ENCODE results near the gene PRKAG2.

The PRKAG2 gene

GRCh38 chr7:151662251-151662826 is 214.6 kb downstream of the PRKAG2 start:
- no peak for DNase-seq

GRCh38 chr7:151661587-151661986 is 215.3 kb downstream of the PRKAG2 start:
- DNase-seq = no peak

- DNase-seq = no peak
These were observed 216.8 kb downstream of the PRKAG2 start for GRCh38 chr7:151660141-151660540.

DNA sequence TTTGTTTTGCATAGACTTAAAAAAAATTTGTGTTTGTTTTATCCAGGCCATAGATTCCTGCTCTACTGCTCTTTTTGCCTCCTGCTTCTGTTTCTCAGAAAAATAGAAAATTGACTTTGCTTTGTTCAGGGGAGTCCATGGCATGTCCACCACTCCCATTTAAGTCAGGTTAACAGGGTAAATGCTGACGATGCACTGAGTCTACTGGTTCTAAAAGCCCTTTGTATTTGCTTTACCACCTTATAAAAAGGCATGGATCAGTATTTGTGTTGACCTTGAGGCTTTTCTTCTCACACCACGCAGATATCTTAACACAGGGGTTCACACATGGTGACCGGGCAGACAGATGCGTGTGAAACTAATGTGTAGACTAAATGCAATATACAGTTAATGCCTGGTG is 217.7 kb downstream of the PRKAG2 start:
- DNase-seq = no peak

- DNase-seq = no peak
These were observed 218.1 kb downstream of the PRKAG2 start for GRCh38 chr7:151658778-151659177.

DNA sequence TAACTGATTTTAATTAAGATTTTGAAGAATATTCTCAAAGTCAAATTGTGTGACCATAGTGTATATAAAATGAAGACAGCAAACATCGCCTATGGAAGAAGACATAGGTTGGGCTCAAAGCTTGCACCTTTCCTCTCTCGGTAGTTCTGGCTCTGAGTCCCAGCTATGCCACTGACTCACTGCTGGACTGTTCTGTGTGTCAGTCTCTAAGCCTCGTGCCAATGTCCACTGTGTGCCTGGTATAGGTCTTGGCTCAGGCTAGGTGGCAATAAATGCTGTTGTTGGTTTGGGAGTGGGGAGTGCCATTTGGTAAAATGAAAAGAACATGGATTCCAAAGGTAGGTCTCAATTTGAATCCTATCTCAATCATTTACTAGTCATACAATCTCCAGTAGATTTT is 219.7 kb downstream of the PRKAG2 start:
- no peak for DNase-seq

- no peak for DNase-seq
These were observed 221.4 kb downstream of the PRKAG2 start for GRCh38 chr7:151655555-151655954.

DNA sequence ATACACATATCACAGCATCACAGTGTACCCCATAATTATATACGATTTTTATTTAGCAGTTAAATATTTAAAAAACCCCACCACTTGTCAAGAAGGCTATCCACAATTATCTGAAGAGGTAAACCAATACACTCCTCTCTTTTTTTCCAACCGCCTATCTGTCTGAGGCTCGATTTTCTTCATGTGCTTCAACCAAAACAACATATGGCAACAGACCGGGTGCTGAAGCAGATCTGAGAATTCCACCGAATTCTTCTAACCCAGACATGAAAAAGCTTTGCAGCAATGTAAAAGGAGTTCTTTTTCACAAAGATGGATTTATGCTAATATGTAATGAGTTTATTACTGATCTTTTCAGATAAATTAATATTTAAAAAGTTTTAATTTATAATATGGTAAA is 224.8 kb downstream of the PRKAG2 start:
- no peak for DNase-seq

DNA sequence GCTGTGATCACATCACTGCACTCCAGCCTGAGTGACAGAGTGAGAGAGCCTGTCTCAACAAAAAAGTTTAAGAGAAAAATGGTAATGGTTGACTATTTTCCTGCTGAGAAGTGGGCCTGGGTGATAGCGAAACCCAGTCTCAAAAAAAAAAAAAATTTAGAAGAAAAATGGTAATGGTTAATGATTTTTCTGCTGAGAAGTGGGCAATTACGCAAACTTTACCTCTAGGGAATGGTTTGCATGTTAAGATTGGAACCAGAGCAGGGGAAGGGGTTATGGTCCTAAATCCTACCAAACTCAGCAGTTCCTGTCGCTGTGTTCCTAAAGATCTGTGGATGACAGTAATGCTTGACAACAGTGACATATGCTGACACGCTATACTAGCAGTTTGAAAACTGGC is 226.8 kb downstream of the PRKAG2 start:
- no peak for DNase-seq

DNA sequence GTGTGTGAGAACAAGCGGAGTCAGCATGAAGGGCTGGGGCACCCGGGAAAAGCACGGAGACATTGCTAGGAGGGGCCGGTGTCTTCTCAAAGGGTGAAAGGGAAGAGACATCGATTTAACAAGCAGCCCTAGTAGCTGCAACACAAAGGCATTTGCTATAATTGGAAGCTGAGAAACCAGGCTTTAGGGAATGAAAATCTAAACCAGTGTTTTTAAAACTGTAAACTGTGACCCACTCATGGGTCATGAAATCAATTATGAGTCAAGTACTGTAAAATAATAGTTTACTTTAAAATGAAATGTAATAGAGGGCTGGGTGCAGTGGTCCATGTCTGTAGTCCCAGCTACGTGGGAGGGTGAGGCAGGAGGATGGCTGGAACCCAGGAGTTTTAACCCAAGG is 228.5 kb downstream of the PRKAG2 start:
- no peak for DNase-seq

DNA sequence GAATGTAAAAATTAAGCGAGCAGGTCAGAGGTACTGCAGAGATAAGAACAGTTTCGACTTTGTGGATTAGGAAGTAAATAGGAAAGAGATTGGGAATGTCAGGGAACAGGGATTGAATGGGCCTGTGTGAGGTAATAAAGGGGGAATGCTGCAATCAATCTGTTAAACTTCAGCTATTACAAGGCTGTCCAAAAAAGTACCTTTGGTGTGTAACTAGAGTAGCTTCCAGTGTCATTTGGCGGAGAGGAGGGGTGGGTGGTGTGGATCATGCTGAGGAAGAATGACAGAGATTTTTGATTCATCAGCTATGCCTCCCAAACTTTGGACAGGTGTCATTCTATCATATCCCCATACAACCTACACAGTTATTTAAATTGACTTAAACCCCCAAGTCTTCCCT is 229.0 kb downstream of the PRKAG2 start:
- no peak for DNase-seq

DNA sequence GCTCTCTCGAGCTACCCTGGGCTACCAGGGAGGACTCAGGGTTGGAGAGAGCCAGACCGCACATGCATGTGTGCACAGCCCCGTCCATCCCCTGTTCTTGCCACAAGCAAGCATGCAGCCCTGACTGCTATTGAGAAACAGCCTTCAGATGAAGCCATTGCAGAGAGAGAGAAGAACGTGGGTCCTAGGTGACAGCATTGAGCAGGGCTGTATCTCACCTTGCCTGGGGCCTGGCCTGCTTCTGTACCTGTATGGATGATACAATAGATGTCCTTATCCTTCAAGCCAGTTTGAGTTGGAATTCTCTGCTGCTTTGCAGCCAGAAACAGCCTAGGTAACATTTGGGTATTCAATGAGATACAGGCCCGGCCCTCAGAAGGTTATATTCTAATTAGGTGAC is 229.9 kb downstream of the PRKAG2 start:
- no peak for DNase-seq

DNA sequence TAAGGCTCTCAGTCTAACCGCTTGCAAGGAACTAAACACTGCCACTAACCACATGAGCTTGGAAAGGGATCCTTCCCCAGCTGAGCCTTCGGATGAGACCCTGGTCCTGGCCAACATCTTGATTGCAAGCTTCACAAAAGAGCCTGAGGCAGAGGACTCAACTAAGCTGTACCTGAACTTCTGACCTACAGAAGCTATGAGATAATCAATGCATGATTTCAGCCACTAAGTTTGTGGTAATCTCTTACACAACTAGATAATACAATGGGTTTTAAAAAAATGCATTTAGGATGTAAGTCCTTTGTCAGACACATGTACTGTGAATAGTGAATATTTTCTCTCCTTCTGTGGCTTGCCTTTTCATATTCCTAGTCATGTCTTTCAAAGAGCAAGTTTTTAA is 231.6 kb downstream of the PRKAG2 start:
- no peak for DNase-seq

DNA sequence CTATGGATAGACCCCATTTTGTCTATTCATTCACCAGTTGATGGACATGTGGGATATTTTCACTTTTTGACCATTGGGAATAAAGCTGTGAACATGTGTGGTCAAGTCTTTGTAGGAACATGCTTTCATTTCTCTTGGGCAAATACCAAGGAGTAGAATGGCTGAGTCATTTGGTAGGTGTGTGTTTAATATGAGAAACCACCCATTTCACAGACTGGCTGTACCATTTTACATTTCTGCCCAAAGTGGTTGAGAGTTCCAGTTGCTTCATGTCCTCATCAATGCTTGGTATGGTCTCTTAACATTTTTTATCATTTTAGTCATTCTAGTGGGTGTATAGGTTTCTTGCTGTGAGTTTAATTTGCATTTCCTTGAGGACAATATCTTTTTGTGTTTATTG is 232.4 kb downstream of the PRKAG2 start:
- DNase-seq = no peak

GRCh38 chr7:151642746-151643145 is 234.2 kb downstream of the PRKAG2 start:
- no peak for DNase-seq

DNA sequence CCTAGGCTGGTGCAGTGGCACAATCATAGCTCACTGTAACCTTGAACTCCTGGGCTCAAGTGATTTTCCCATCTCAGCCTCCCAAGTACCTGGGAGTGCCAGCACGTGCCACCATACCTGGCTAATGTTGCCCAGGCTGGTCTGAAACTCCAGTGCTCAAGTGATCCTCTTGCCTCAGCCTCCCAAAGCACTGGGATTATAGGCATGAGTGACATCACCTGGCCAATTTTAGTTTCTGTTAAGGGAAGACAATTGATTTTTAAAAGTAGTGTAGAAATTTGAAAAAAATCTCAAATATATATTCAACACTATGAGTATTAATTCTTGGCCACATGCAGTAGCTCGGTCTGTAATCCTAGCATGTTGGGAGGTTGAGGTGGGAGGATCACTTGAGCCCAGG is 235.3 kb downstream of the PRKAG2 start:
- DNase-seq = no peak

DNA sequence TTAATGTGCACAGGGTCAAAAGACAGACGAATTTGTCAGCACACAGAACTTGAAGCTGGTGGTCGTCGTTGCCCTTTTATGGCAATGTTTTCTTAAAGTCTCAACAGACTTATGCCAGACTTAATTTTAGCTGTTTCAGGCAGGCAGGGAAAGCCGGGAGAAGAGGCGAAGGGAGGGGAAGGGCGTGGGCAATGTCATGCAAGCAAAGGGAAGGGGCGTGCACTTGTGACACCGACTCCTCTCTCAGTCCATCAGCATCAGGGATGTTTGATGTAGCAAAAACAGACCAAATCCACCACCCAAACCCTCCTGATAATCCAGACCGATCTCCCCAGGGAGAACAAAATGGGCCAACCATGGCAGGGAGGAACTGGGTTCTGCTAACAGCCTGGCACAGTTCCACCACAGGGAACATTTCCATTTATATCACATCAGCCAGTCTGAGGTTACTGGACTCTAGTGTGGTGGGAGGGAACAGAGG is 239.1 kb downstream of the PRKAG2 start:
- DNase-seq = no peak

DNA sequence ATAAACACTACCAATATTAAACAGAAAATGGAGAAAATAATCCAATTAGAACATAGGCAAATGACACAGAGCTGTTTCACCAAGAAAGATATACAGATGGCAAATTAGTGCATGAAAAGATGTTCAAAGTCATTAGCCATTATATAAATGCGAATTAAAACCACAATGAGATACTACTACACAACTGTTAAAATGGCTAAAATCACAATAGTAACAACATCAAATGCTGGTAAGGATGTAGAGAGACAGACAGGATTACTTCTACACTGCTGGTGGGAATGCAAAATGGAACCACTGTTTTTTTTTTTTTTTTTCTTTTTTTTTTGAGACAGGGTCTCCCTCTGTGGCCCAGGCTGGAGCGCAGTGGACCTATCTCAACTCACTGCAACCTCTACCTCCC is 242.3 kb downstream of the PRKAG2 start:
- no peak for DNase-seq

- no peak for DNase-seq
These were observed 243.5 kb downstream of the PRKAG2 start for GRCh38 chr7:151633516-151633812.

DNA sequence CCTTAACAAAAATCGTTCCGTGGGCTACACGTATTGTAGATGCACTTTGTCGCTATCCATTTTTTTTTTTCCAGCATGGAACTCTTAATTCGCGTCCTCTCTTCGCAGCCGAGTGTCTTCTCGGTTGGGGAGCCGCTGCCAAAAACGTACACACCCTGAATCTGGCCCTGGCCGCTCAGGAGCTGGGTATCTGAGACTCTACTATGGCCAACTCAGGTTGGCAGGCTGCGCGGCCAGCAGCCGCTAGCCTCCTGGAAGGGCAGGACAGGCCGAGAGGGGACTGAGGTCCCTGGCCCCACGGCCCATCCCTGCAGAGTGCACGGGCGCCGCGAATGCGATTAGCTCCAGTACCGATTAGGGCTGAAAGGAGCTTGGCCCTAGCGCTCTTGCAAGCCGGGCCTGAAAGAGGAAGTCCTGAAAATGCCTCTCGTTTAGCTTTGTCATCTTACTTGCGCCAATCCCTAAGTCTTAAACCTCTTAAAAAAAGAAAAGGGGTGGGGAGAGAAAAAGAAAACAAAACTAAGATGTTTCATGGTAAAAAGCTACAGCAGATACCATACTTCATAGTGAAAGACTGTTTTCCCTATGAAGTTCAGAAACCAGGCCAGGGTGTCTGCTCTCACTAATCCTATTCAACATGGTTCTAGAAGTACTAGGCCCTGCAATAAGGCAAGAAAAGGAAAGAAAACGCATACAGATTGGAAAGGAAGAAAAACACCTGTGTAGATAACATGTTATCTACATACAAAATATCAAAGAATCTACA is 244.0 kb downstream of the PRKAG2 start:
- peak; percentile 91 for DNase-seq

- peak; percentile 85 for DNase-seq
These were observed 244.8 kb downstream of the PRKAG2 start for GRCh38 chr7:151631953-151632749.

- DNase-seq = peak; percentile 34
These were observed 245.4 kb downstream of the PRKAG2 start for GRCh38 chr7:151631570-151631952.

DNA sequence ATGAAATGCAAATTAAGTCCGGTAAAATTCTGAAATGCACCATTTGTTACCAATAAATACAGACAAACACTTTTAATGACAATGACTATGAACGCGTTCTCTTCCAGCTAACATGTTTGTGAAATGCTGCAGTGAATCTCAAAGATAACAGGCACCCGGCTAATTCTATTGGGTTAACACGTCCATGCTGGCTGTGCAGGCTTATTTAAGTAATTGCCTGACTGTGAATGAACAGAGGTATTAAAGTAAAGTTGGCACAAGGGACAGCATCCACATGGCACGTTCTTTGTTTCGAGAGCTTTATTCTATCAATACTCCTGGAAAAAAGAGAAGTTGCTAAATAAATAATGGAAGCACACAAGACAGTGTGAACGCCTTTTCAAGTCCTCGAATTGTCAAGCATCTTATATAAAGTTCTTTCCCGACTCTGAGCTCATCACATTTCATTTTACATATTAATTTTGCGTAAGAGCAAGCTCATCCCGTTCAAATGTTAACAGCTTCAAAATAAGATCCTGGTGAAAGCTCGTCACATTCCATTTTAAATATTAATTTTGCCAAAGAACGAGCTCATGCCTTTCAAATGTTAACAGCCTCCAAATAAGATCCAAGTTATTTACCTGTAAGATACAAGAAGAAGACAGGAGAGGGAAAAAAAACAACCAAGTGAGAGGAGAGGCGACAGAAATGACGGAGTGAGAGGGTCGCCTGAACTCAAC is 245.9 kb downstream of the PRKAG2 start:
- DNase-seq = peak; percentile 29

GRCh38 chr7:151630358-151630757 is 246.6 kb downstream of the PRKAG2 start:
- no peak for DNase-seq

Measured in OCI-M1 (cell line).